ENCODE measurements around the gene MYBPC3. TPM values are rescaled to one million over a fixed set of nuclear protein-coding genes. Genes with fewer than 3 reads are reported as not detected.

MYBPC3 gene
- total and polyA plus RNA-seq, 7 donors = 0.01 to 1.3 (median 0.44) TPM

DNA sequence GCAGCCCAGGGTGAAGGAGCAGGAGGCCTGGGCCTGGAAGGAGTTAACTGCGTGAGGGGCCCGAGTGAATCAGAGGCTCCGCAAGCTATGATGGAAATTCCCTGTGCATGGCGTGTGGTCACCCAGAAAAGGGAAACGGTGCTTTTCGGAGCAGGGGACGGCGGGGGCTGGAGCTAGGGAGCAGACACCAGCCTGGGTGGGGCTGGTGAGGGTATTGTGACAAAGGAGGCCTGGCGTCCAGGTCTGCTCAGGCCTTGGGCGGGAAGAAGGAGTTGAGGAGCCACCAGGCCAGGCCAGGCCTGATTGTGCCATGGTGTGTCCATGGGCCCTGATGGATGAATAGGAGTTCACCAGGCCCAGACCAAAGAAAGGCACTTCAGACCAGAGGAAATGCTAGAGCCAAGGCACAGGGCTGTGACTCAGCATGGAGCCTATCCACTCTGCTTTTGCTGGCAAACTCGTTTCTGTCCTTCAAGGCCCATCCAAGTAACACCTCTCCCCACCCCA lies 38.6 kb upstream of the MYBPC3 start:
- TF ChIP-seq, protein P1, sequence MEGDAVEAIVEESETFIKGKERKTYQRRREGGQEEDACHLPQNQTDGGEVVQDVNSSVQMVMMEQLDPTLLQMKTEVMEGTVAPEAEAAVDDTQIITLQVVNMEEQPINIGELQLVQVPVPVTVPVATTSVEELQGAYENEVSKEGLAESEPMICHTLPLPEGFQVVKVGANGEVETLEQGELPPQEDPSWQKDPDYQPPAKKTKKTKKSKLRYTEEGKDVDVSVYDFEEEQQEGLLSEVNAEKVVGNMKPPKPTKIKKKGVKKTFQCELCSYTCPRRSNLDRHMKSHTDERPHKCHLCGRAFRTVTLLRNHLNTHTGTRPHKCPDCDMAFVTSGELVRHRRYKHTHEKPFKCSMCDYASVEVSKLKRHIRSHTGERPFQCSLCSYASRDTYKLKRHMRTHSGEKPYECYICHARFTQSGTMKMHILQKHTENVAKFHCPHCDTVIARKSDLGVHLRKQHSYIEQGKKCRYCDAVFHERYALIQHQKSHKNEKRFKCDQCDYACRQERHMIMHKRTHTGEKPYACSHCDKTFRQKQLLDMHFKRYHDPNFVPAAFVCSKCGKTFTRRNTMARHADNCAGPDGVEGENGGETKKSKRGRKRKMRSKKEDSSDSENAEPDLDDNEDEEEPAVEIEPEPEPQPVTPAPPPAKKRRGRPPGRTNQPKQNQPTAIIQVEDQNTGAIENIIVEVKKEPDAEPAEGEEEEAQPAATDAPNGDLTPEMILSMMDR (IDR thresholded peaks at IDR 0.05) = no peak
- 89 to 91% (median 90%) methylated on average over 11 of the region's 11 CpGs for WGBS, 3 donors
- H3K36me3 ChIP-seq (ENCODE audit: insufficient read depth in 1 of 2, low read depth in 1 of 2) = no peaks in the 10 kb centered on the region
- ATAC-seq (no peak), DNase-seq (no peak)
- no peaks in the 10 kb centered on the region for H3K27me3 ChIP-seq (ENCODE audit: insufficient read depth in 3 of 3, low read length in 2 of 3)
- H3K4me1 ChIP-seq = peaks cover 10% of the 10 kb centered on the region
- H3K4me3 ChIP-seq = no peak overlapping the region
- no peaks in the 10 kb centered on the region for H3K9me3 ChIP-seq
- no peak overlapping the region for H3K27ac ChIP-seq
- intact Hi-C loops (cut with DNase I) = no loop called here

DNA sequence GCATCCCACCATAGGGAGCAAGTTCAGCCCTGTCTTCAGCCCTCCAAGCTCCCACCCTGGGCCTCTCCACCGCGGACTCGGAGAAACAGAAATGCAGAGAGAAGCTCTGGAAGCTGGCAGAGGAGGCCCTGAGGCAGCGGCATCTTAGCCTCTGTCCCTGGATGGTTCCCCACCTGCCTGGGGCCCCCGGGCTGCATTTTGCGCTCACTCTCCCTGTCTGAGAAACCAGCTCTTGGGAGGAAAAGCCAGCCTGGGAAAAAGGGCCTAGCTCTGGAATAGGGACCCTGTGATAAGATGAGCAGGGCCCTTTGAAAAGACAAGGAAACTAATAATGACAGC lies 37.9 kb upstream of the MYBPC3 start:
- no peaks in the 10 kb centered on the region for H3K36me3 ChIP-seq (ENCODE audit: insufficient read depth in 1 of 2, low read depth in 1 of 2)
- ATAC-seq = no peak
- no peaks in the 10 kb centered on the region for H3K27me3 ChIP-seq (ENCODE audit: insufficient read depth in 3 of 3, low read length in 2 of 3)
- intact Hi-C loops (cut with DNase I) = no loop called here
- no peak for DNase-seq
- TF ChIP-seq, protein P1 (IDR thresholded peaks at IDR 0.05) = no peak
- H3K27ac ChIP-seq = no peak overlapping the region
- H3K4me1 ChIP-seq = peaks cover 10% of the 10 kb centered on the region
- H3K4me3 ChIP-seq = no peak overlapping the region
- H3K9me3 ChIP-seq = no peaks in the 10 kb centered on the region
- 95 to 99% (median 97%) methylated on average over 6 of the region's 6 CpGs for WGBS, 3 donors

DNA sequence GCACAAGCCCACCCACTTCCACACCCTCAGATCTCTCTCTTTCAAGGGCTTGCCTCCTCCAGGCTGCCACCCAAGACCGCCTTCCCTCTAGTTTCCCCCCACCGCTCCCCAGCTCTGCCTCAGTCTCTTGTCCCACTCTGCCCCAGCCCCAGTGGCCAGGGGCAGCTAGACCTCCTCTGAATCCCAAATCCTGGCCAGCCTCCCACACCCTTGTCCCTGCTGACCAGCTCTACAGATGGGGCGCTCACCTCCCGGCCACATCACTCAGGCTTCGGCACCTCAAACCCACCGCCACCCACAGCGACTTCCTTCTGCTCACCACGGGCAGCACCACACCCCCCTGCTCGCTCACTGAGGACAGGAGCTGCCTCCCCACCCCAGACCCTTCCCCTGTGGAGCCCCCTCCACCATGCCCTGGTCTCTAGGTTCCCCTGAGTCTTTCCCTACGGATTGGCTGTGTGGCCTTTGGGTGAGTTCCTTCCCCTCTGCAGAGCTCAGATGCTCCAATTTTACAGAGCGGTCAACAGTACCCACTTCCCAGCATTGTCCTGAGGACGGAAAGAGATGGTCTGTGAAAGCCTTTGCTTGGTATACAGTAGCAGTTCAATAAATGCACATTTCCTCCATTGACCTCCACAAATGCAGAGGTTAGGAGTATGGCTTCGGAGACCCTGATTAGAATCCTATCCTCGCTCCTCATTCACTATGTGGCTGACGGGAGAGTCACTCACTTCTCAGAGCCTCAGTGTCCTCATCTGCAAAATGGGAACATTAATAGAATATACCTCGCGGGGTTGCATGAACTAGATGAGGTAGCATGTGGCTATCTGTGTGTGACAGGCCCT lies 37.3 kb upstream of the MYBPC3 start:
- no peaks in the 10 kb centered on the region for H3K36me3 ChIP-seq (ENCODE audit: insufficient read depth in 1 of 2, low read depth in 1 of 2)
- DNase-seq (no peak), ATAC-seq (no peak)
- peaks cover 10% of the 10 kb centered on the region for H3K4me1 ChIP-seq
- no peak overlapping the region for H3K4me3 ChIP-seq
- TF ChIP-seq, protein P1 (IDR thresholded peaks at IDR 0.05) = no peak
- H3K9me3 ChIP-seq = no peaks in the 10 kb centered on the region
- no peak overlapping the region for H3K27ac ChIP-seq
- intact Hi-C loops (cut with DNase I) = no loop called here
- 87 to 91% (median 91%) methylated on average over 17 of the region's 17 CpGs for WGBS, 3 donors
- no peaks in the 10 kb centered on the region for H3K27me3 ChIP-seq (ENCODE audit: insufficient read depth in 3 of 3, low read length in 2 of 3)

DNA sequence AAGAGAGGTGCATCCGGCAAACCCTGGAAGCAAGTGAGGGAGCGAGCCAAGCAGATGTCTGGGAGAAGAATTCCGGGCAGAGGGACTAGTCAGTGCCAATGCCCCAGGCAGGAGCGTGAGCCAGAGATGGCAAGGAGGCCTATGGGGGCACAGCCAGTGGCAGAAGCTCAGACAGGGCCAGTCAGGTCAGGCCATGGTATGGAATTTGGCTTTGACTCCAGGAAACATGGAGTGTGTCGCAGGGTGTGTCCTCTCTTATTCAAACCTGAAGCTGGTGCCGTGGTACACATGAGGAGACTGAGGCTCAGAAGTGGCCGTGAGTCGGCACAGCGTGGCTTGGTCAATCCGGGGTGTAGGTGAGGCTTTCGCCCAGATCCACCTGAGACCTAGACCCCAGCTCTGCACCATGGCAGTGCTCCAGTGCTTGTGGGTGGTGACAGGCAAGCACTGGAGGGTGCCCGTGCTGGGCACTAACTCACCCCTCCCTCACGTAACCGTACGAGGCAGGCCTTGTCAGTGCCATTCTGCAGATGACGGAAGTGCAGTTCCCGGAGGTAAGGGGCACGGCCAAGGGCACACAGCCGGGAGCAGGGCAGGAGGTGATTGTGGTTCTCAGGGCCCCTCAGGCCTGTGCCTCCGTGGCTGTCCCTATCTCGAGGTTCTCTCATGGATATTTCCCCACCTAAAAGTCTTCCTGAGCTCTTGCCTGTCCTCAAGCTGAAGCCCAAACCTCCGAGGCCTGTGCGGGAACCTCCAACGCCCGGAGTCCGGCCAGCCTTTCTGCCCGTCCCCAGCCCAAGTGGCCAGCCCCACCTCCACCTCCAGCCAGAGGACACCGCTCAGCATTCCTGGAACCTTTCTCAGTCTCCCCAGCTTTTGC lies 36.4 kb upstream of the MYBPC3 start:
- Histone ChIP-seq H3K27ac (no peak overlapping the region), H3K9me3 (no peaks in the 10 kb centered on the region), H3K4me1 (peaks cover 8% of the 10 kb centered on the region), H3K4me3 (no peak overlapping the region), H3K36me3 (ENCODE audit: insufficient read depth in 1 of 2, low read depth in 1 of 2) (no peaks in the 10 kb centered on the region), H3K27me3 (ENCODE audit: insufficient read depth in 3 of 3, low read length in 2 of 3) (no peaks in the 10 kb centered on the region)
- WGBS, 3 donors = 86 to 91% (median 87%) methylated on average over 28 of the region's 28 CpGs
- DNase-seq (no peak), ATAC-seq (no peak)
- intact Hi-C loops (cut with DNase I) = no loop called here
- TF ChIP-seq, protein P1 (IDR thresholded peaks at IDR 0.05) = no peak
